ENCODE data around the gene ATN1. TPM values are rescaled to one million over a fixed set of nuclear protein-coding genes. Genes with fewer than 3 reads are reported as not detected.
A peak's percentile ranks its signal among the peaks of the same experiment; 100 is the strongest.

Gene ATN1
- total and polyA plus RNA-seq, 2 of the 4 experiments (the other 2 are of a cell fraction), result 3.4 to 58.7 TPM

DNA sequence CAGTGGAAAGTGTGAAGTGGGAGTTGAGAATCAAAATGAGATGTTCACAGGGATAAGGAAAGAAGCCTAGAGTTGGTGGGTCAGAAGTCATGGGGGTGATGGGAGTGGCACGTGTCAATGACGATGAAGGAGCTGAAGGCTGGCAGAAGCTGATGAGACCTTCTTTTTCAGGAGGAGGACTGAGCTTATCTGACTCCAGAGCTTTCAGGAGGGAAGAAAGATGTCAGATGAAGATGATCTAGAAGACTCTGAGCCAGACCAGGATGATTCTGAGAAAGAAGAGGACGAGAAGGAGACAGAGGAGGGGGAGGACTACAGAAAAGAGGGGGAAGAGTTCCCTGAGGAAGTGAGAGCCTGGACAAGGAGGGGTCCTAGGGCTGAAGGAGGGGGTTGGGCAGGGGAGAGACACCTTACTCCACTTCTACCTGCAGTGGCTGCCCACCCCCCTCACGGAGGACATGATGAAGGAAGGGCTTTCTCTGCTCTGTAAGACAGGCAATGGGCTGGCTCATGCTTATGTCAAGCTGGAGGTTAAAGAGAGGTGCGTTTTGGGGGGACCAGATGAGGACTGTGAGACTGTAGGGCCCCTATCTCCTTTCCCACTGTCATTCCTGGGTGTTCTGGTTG is 22.2 kb upstream of the ATN1 start:
- Histone ChIP-seq H2AK5ac (ENCODE audit: low read depth, low read length) (peak overlapping the region; percentile 65; the same call in 1 of the 2 replicates), H3K27me3 (ENCODE audit: control insufficient read depth, insufficient read depth, low read length) (no peaks in the 10 kb centered on the region), H3K23ac (ENCODE audit: low read depth, low read length) (peak overlapping the region; percentile 20; the same call in 1 of the 2 replicates), H2BK5ac (ENCODE audit: low read depth, low read length, poor library complexity, severe bottlenecking) (no peak overlapping the region), H2AFZ (replicated peaks; ENCODE audit: low read length, poor library complexity) (peak overlapping the region; percentile 96), H2AK9ac (replicated peaks; ENCODE audit: low read depth, low read length, poor library complexity) (peak overlapping the region; percentile 89), H4K20me1 (ENCODE audit: insufficient read depth, low read length) (no peaks in the 10 kb centered on the region), H3K4ac (ENCODE audit: low read depth, low read length) (peak overlapping the region; percentile 76), H2BK20ac (ENCODE audit: low read depth, low read length) (no peak overlapping the region), H4K5ac (ENCODE audit: low read depth, low read length) (0 out of 2 replicates have a peak overlapping the region, but pooled peaks have one; percentile 20), H3K18ac (ENCODE audit: low read depth, low read length) (no peak overlapping the region), H3K4me1 (ENCODE audit: control insufficient read depth, insufficient read depth, low read length) (peaks cover 3% of the 10 kb centered on the region; the same call in 1 of the 2 replicates), H4K8ac (ENCODE audit: low read depth in 2 of 2, low read length in 2 of 2) (peak overlapping the region in 1 of 2 experiments; percentile 95; a peak in 2 of 4 replicates), H3K27ac (ENCODE audit: insufficient read depth, low read length) (no peak overlapping the region), H2BK120ac (ENCODE audit: low read depth, low read length) (no peak overlapping the region), H3K36me3 (ENCODE audit: control insufficient read depth, insufficient read depth, low read length) (no peaks in the 10 kb centered on the region; the same call in 1 of the 2 replicates), H3K9me1 (ENCODE audit: insufficient read depth, low read length) (peaks cover 4% of the 10 kb centered on the region), H3K4me3 (ENCODE audit: insufficient read depth, low read depth, low read length) (0 out of 2 replicates have a peak overlapping the region, but pooled peaks have one; percentile 90), H3K56ac (ENCODE audit: extremely low read depth, insufficient read depth, low read length) (no peak overlapping the region), H3K9ac (ENCODE audit: low read depth, low read length) (peak overlapping the region; percentile 81), H3K14ac (replicated peaks; ENCODE audit: low read depth, low read length) (no peak overlapping the region), H4K91ac (ENCODE audit: insufficient read depth, low read depth, low read length) (no peak overlapping the region), H3K4me2 (ENCODE audit: low read depth, low read length) (peak overlapping the region; percentile 96), H3K79me1 (ENCODE audit: low read depth in 1 of 2, low read length in 2 of 2) (no peaks in the 10 kb centered on the region; a peak in 1 of 4 replicates), H3K9me3 (ENCODE audit: control insufficient read depth, insufficient read depth, low read length) (no peaks in the 10 kb centered on the region), H2BK15ac (ENCODE audit: low read depth, low read length) (no peak overlapping the region)
- dilution Hi-C loops (cut with HindIII; ENCODE audit: low sequenced_read_pairs, unreplicated experiment) (no loop called here), intact Hi-C loops (cut with micrococcal nuclease) (no loop called here), in situ Hi-C loops (cut with MboI; ENCODE audit: low sequenced_read_pairs) (no loop called here)
- ChIA-PET POLR2A (ENCODE audit: unreplicated experiment) (interaction anchor here (1.0 kb wide), 1 partner anchor 20 kb away, joined by 4 read pairs; no protein-coding TSS in a partner anchor), CTCF (interaction anchor here (0.5 to 1.5 kb wide), 3 partner anchors 14 to 91 kb away, joined by 3 to 7 read pairs (median 6); partner anchors contain the start of gene SPSB2)
- WGBS, 2 experiments (ENCODE audit: extremely low coverage in 2 of 2, insufficient read length in 1 of 2), result 45% methylated on average over 2 of the region's 5 CpGs; no CpG with 5 or more reads in 1 of the 2 experiments
- DNase-seq, result no peak
- BruUV-seq (replicated peaks), result no TSS peak
- no peak for ATAC-seq (ENCODE audit: low read depth)
- TF ChIP-seq RFX5 (IDR thresholded peaks at IDR 0.05; ENCODE audit: low read depth, low read length) (no peak), SMC3 (IDR thresholded peaks at IDR 0.05; ENCODE audit: low read depth, low read length) (no peak), MAFK (IDR thresholded peaks at IDR 0.05; ENCODE audit: low read depth, low read length) (no peak), POLR2A (IDR thresholded peaks at IDR 0.05; ENCODE audit: low read depth, low read length) (no peak), FOS (IDR thresholded peaks at IDR 0.05; ENCODE audit: low read depth, low read length) (no peak), RCOR1 (IDR thresholded peaks at IDR 0.05; ENCODE audit: insufficient replicate concordance, low read length) (no peak), MAZ (IDR thresholded peaks at IDR 0.05; ENCODE audit: borderline replicate concordance, low read depth, low read length) (no peak), CEBPB (IDR thresholded peaks at IDR 0.05; ENCODE audit: low read depth, low read length) (no peak), CHD1 (IDR thresholded peaks at IDR 0.05; ENCODE audit: low read depth, low read length) (no peak), NFE2L2 (IDR thresholded peaks at IDR 0.05; ENCODE audit: low read depth, low read length) (no peak), MXI1 (IDR thresholded peaks at IDR 0.05; ENCODE audit: borderline replicate concordance, low read depth, low read length) (no peak), RAD21 (IDR thresholded peaks at IDR 0.05; ENCODE audit: low read length) (no peak)
- TF ChIP-seq, protein P1, sequence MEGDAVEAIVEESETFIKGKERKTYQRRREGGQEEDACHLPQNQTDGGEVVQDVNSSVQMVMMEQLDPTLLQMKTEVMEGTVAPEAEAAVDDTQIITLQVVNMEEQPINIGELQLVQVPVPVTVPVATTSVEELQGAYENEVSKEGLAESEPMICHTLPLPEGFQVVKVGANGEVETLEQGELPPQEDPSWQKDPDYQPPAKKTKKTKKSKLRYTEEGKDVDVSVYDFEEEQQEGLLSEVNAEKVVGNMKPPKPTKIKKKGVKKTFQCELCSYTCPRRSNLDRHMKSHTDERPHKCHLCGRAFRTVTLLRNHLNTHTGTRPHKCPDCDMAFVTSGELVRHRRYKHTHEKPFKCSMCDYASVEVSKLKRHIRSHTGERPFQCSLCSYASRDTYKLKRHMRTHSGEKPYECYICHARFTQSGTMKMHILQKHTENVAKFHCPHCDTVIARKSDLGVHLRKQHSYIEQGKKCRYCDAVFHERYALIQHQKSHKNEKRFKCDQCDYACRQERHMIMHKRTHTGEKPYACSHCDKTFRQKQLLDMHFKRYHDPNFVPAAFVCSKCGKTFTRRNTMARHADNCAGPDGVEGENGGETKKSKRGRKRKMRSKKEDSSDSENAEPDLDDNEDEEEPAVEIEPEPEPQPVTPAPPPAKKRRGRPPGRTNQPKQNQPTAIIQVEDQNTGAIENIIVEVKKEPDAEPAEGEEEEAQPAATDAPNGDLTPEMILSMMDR (conservative IDR thresholded peaks at IDR 0.05; ENCODE audit: low read depth, low read length), result no peak
- TF ChIP-seq, protein P2, sequence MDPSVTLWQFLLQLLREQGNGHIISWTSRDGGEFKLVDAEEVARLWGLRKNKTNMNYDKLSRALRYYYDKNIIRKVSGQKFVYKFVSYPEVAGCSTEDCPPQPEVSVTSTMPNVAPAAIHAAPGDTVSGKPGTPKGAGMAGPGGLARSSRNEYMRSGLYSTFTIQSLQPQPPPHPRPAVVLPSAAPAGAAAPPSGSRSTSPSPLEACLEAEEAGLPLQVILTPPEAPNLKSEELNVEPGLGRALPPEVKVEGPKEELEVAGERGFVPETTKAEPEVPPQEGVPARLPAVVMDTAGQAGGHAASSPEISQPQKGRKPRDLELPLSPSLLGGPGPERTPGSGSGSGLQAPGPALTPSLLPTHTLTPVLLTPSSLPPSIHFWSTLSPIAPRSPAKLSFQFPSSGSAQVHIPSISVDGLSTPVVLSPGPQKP (IDR thresholded peaks at IDR 0.05; ENCODE audit: borderline replicate concordance, low read depth, low read length), result no peak
- TF ChIP-seq, protein P3, sequence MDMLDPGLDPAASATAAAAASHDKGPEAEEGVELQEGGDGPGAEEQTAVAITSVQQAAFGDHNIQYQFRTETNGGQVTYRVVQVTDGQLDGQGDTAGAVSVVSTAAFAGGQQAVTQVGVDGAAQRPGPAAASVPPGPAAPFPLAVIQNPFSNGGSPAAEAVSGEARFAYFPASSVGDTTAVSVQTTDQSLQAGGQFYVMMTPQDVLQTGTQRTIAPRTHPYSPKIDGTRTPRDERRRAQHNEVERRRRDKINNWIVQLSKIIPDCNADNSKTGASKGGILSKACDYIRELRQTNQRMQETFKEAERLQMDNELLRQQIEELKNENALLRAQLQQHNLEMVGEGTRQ (IDR thresholded peaks at IDR 0.05; ENCODE audit: low read depth, low read length), result no peak

All from IMR-90 (cell line).